ENCODE data around the gene LAMB1. TPM values are rescaled to one million over a fixed set of nuclear protein-coding genes. Genes with fewer than 3 reads are reported as not detected.

LAMB1 gene
- total RNA-seq, 3 donors from 2014 or later, result 115 to 324 (median 300) TPM

GRCh38 chr7:107917763-107918651 lies 85.0 kb downstream of the LAMB1 start:
- Histone ChIP-seq H3K27ac (no peak overlapping the region), H3K36me3 (peaks cover 6% of the 10 kb centered on the region), H3K9me3 (no peaks in the 10 kb centered on the region), H3K4me3 (no peak overlapping the region), H3K4me1 (no peaks in the 10 kb centered on the region), H3K27me3 (no peaks in the 10 kb centered on the region)
- TF ChIP-seq POLR2AphosphoS5 (IDR thresholded peaks at IDR 0.05), result no peak
- no peak for TF ChIP-seq POLR2A (IDR thresholded peaks at IDR 0.05)
- TF ChIP-seq CTCF (IDR thresholded peaks at IDR 0.05), result no peak
- intact Hi-C loops (cut with DNase I; ENCODE audit: low total_unique reads), result no loop called here
- no peak for DNase-seq (ENCODE audit: low spot score in 2 of 2)

GRCh38 chr7:107915541-107915940 lies 87.4 kb downstream of the LAMB1 start:
- Histone ChIP-seq H3K4me3 (no peak overlapping the region), H3K36me3 (peaks cover 6% of the 10 kb centered on the region), H3K27ac (no peak overlapping the region), H3K4me1 (no peaks in the 10 kb centered on the region), H3K27me3 (no peaks in the 10 kb centered on the region), H3K9me3 (no peaks in the 10 kb centered on the region)
- intact Hi-C loops (cut with DNase I; ENCODE audit: low total_unique reads), result no loop called here
- TF ChIP-seq POLR2A (IDR thresholded peaks at IDR 0.05) (no peak), CTCF (IDR thresholded peaks at IDR 0.05) (no peak), POLR2AphosphoS5 (IDR thresholded peaks at IDR 0.05) (no peak)
- DNase-seq (ENCODE audit: low spot score in 2 of 2), result no peak

GRCh38 chr7:107914831-107915230 lies 88.1 kb downstream of the LAMB1 start:
- intact Hi-C loops (cut with DNase I; ENCODE audit: low total_unique reads), result no loop called here
- Histone ChIP-seq H3K4me3 (no peak overlapping the region), H3K36me3 (peaks cover 6% of the 10 kb centered on the region)

GRCh38 chr7:107913851-107914250 lies 89.1 kb downstream of the LAMB1 start:
- Histone ChIP-seq H3K4me1 (no peaks in the 10 kb centered on the region), H3K9me3 (no peaks in the 10 kb centered on the region), H3K36me3 (peaks cover 6% of the 10 kb centered on the region), H3K27me3 (no peaks in the 10 kb centered on the region), H3K4me3 (no peak overlapping the region), H3K27ac (no peak overlapping the region)
- TF ChIP-seq POLR2A (IDR thresholded peaks at IDR 0.05) (no peak), POLR2AphosphoS5 (IDR thresholded peaks at IDR 0.05) (no peak), CTCF (IDR thresholded peaks at IDR 0.05) (no peak)
- DNase-seq (ENCODE audit: low spot score in 2 of 2), result no peak
- intact Hi-C loops (cut with DNase I; ENCODE audit: low total_unique reads), result no loop called here

More at GRCh38 chr7:107914831-107915230, 88.1 kb downstream of the LAMB1 start:
- Histone ChIP-seq H3K4me1 (no peaks in the 10 kb centered on the region), H3K9me3 (no peaks in the 10 kb centered on the region), H3K27ac (no peak overlapping the region), H3K27me3 (no peaks in the 10 kb centered on the region)
- no peak for TF ChIP-seq CTCF (IDR thresholded peaks at IDR 0.05)
- no peak for TF ChIP-seq POLR2AphosphoS5 (IDR thresholded peaks at IDR 0.05)
- no peak for TF ChIP-seq POLR2A (IDR thresholded peaks at IDR 0.05)
- no peak for DNase-seq (ENCODE audit: low spot score in 2 of 2)

- no peaks in the 10 kb centered on the region for H3K27me3 ChIP-seq
- TF ChIP-seq POLR2AphosphoS5 (IDR thresholded peaks at IDR 0.05), result no peak
- no peak for TF ChIP-seq POLR2A (IDR thresholded peaks at IDR 0.05)
- TF ChIP-seq CTCF (IDR thresholded peaks at IDR 0.05), result no peak
- no peaks in the 10 kb centered on the region for H3K9me3 ChIP-seq
- intact Hi-C loops (cut with DNase I; ENCODE audit: low total_unique reads), result no loop called here
- H3K36me3 ChIP-seq, result peaks cover 5% of the 10 kb centered on the region
- H3K4me1 ChIP-seq, result no peaks in the 10 kb centered on the region
- DNase-seq (ENCODE audit: low spot score in 2 of 2), result no peak
- H3K4me3 ChIP-seq, result no peak overlapping the region
- no peak overlapping the region for H3K27ac ChIP-seq
These were observed 91.0 kb downstream of the LAMB1 start for GRCh38 chr7:107911981-107912380.

All from breast epithelium (tissue), 4 donors.